ENCODE measurements around the gene RASGRP3. TPM values are rescaled to one million over a fixed set of nuclear protein-coding genes. Genes with fewer than 3 reads are reported as not detected.
A peak's percentile ranks its signal among the peaks of the same experiment; 100 is the strongest.

The RASGRP3 gene
- total and polyA plus RNA-seq, 12 donors: 14.9 to 77.4 (median 64.4) TPM

DNA sequence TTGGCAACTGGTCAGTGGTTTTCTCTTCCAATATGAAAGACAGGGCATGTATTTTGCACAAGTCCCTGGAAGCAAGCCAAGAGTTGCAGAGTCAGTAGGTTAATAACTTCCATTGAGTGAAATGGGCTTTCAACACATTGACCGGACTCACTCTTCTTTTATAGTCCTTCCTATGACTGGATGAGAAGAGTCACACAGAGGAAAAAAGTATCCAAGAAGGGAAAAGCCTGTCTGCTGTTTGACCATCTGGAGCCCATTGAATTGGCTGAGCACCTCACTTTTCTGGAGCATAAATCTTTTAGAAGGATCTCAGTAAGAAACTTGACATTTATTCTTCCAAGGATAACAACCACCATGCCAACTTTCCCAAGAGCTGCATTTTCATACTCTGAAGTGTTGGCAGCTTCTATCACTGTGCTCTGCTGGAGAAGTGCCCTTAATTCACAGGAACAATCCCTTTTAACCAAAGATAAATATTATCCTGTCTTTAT lies 45.4 kb downstream of the RASGRP3 start:
- Histone ChIP-seq H3K4me3 (no peak overlapping the region), H3K27ac (peak overlapping the region in 6 of 10 donors; percentile 1 to 37 (median 10)), H3K36me3 (peaks cover 0 to 90% (median 6%) of the 10 kb centered on the region in 9 donors), H3K4me1 (peaks cover 0 to 28% (median 16%) of the 10 kb centered on the region in 9 donors), H3K9me3 (no peaks in the 10 kb centered on the region), H3K27me3 (no peaks in the 10 kb centered on the region)
- intact Hi-C loops (cut with DNase I): loop anchor here in 1 of 10 donors (5.0 kb wide), 1 partner anchor 35 kb away; no protein-coding TSS in a partner anchor
- DNase-seq (peak in 1 of 2 donors; percentile 41), ATAC-seq (peak; percentile 37 to 74 (median 64))
- TF ChIP-seq, protein P1, sequence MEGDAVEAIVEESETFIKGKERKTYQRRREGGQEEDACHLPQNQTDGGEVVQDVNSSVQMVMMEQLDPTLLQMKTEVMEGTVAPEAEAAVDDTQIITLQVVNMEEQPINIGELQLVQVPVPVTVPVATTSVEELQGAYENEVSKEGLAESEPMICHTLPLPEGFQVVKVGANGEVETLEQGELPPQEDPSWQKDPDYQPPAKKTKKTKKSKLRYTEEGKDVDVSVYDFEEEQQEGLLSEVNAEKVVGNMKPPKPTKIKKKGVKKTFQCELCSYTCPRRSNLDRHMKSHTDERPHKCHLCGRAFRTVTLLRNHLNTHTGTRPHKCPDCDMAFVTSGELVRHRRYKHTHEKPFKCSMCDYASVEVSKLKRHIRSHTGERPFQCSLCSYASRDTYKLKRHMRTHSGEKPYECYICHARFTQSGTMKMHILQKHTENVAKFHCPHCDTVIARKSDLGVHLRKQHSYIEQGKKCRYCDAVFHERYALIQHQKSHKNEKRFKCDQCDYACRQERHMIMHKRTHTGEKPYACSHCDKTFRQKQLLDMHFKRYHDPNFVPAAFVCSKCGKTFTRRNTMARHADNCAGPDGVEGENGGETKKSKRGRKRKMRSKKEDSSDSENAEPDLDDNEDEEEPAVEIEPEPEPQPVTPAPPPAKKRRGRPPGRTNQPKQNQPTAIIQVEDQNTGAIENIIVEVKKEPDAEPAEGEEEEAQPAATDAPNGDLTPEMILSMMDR (IDR thresholded peaks at IDR 0.05): no peak
- 18 to 30% methylated on average over 1 of the region's 1 CpG for WGBS, 2 donors

DNA sequence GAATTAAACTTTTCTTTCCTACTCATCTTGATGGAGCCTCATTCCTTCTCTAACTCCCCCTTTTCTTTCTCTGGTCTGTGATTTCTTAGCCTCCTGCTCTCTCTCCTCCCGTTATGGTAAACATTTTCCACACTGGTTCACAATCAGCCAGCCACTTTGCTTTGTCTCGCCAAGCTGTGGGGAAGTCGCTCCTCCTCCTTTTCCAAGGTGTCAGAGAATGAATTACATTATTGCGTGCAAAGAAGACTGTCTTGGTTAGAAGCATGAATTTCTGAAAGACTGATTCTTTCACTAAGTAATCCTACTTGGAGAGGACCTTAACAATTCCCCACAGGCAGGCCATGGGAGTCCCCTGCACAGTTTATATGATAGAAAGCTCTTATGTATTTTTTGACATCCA lies 46.1 kb downstream of the RASGRP3 start:
- no peaks in the 10 kb centered on the region for H3K27me3 ChIP-seq
- DNase-seq (no peak), ATAC-seq (no peak)
- peaks cover 0 to 28% (median 16%) of the 10 kb centered on the region in 9 donors for H3K4me1 ChIP-seq
- no peak overlapping the region for H3K4me3 ChIP-seq
- TF ChIP-seq, protein P1 (IDR thresholded peaks at IDR 0.05): no peak
- peaks cover 0 to 90% (median 6%) of the 10 kb centered on the region in 9 donors for H3K36me3 ChIP-seq
- H3K27ac ChIP-seq: peak overlapping the region in 6 of 10 donors; percentile 1 to 37 (median 10)
- WGBS, 2 donors: 72 to 80% methylated on average over 4 of the region's 4 CpGs
- H3K9me3 ChIP-seq: no peaks in the 10 kb centered on the region
- intact Hi-C loops (cut with DNase I): loop anchor here in 1 of 10 donors (5.0 kb wide), 1 partner anchor 35 kb away; no protein-coding TSS in a partner anchor

DNA sequence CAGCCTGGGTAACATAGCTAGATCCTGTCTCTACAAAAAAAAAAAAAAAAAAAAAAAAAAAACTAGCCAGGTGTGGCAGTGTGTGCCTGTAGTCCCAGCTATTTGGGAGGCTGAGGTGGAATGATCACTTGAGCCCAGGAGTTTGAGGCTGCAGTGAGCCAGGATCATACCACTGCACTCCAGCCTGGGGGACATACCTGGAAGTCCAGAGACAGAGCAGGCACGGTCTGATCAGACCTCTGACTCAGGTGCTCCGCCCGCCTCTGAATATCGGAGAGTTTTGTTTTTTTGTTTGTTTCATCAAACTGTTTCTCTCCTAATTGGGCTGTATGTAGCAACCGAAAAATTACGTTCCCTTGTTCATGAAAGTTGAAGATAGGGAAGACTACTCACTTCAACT lies 49.2 kb downstream of the RASGRP3 start:
- no peaks in the 10 kb centered on the region for H3K9me3 ChIP-seq
- peaks cover 0 to 92% (median 5%) of the 10 kb centered on the region in 9 donors for H3K36me3 ChIP-seq
- intact Hi-C loops (cut with DNase I): no loop called here
- ATAC-seq (no peak), DNase-seq (no peak)
- peak overlapping the region in 1 of 10 donors; percentile 31 for H3K27ac ChIP-seq
- peaks cover 0 to 32% (median 16%) of the 10 kb centered on the region in 9 donors for H3K4me1 ChIP-seq
- TF ChIP-seq, protein P1 (IDR thresholded peaks at IDR 0.05): no peak
- no peaks in the 10 kb centered on the region for H3K27me3 ChIP-seq
- no peak overlapping the region for H3K4me3 ChIP-seq
- 96 to 97% methylated on average over 6 of the region's 6 CpGs for WGBS, 2 donors

DNA sequence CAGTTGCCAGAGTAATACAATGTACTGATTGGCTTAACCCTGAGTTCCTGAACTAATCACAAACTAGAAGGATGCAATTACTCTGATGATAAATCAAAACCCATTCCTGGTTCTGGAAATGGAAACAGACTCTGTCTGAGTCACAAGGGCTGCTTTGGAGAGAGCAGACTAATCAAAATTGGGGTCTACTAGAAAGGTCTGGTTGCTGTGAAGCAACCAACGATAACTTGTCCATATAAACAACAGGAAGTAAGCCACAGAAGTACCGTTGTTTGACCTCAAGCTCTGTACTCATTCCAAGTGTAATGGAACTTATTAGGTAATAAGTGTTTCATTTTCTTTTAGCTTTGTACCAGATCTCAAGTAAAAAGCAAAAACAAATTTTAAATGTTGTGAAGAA lies 49.7 kb downstream of the RASGRP3 start:
- peak in 1 of 8 donors; percentile 35 for ATAC-seq
- TF ChIP-seq, protein P1 (IDR thresholded peaks at IDR 0.05): no peak
- 31 to 56% methylated on average over 2 of the region's 2 CpGs for WGBS, 2 donors
- H3K36me3 ChIP-seq: peaks cover 0 to 92% (median 5%) of the 10 kb centered on the region in 9 donors
- H3K4me1 ChIP-seq: peaks cover 0 to 33% (median 16%) of the 10 kb centered on the region in 9 donors
- intact Hi-C loops (cut with DNase I): no loop called here
- H3K27me3 ChIP-seq: no peaks in the 10 kb centered on the region
- H3K4me3 ChIP-seq: no peak overlapping the region
- no peaks in the 10 kb centered on the region for H3K9me3 ChIP-seq
- peak overlapping the region in 1 of 10 donors; percentile 31 for H3K27ac ChIP-seq
- DNase-seq: no peak

Data from heart right ventricle (tissue), 16 donors.